HUES6 (cell line): Measurements from ENCODE around the gene SDF4.
"Not testable (repeated sequence)": the region's sequence is repeated elsewhere in the genome, so short reads cannot be mapped to it uniquely, and the experiment has no call there.

Experiments
- H3K27ac ChIP-seq: 2 replicates; pipeline ENCODE4 v1.7.0; 2013; ENCODE audit warnings: low read depth, mild to moderate bottlenecking, low read length, inconsistent platforms
- H3K27me3 ChIP-seq: 2 replicates; pipeline ENCODE4 v1.6.1; 2013; ENCODE audit warnings: low read length; ENCODE audit not compliant: control insufficient read depth, insufficient read depth
- H3K36me3 ChIP-seq: 2 replicates; pipeline ENCODE4 v1.6.1; 2013; ENCODE audit warnings: low read length; ENCODE audit not compliant: control insufficient read depth, insufficient read depth
- H3K4me1 ChIP-seq: 2 replicates; pipeline ENCODE4 v1.6.1; 2013; ENCODE audit warnings: low read length; ENCODE audit not compliant: control insufficient read depth, insufficient read depth
- H3K4me3 ChIP-seq: 2 replicates; pipeline ENCODE4 v1.5.1; 2013; ENCODE audit warnings: low read depth, low read length
- H3K9ac ChIP-seq: one replicate; pipeline ENCODE4 v1.6.1; 2013; ENCODE audit warnings: mild to moderate bottlenecking, low read length
- H3K9me3 ChIP-seq: 2 replicates; pipeline ENCODE4 v1.6.1; 2013; ENCODE audit warnings: low read depth, low read length; ENCODE audit not compliant: control insufficient read depth, insufficient read depth

Gene SDF4

GRCh38 chr1:1179983-1180861 is 51.6 kb downstream of the SDF4 start:
- Histone ChIP-seq H3K9me3 (peaks cover 3% of the 10 kb centered on the region; the same call in 1 of the 2 replicates), H3K4me1 (peaks cover 11% of the 10 kb centered on the region), H3K4me3 (no peak overlapping the region), H3K27ac (no peak overlapping the region), H3K27me3 (peaks cover 12% of the 10 kb centered on the region; the same call in 1 of the 2 replicates), H3K9ac (no peak overlapping the region), H3K36me3 (no peaks in the 10 kb centered on the region)

GRCh38 chr1:1179346-1179982 is 52.3 kb downstream of the SDF4 start:
- H3K4me1 ChIP-seq, result peaks cover 11% of the 10 kb centered on the region
- peaks cover 4% of the 10 kb centered on the region; the same call in 1 of the 2 replicates for H3K9me3 ChIP-seq
- H3K9ac ChIP-seq, result no peak overlapping the region
- H3K36me3 ChIP-seq, result no peaks in the 10 kb centered on the region
- H3K27ac ChIP-seq, result no peak overlapping the region
- peaks cover 12% of the 10 kb centered on the region; the same call in 1 of the 2 replicates for H3K27me3 ChIP-seq
- no peak overlapping the region for H3K4me3 ChIP-seq

- Histone ChIP-seq H3K36me3 (no peaks in the 10 kb centered on the region), H3K27me3 (peaks cover 12% of the 10 kb centered on the region; the same call in 1 of the 2 replicates), H3K4me1 (peaks cover 11% of the 10 kb centered on the region), H3K27ac (no peak overlapping the region), H3K9ac (no peak overlapping the region), H3K9me3 (peaks cover 4% of the 10 kb centered on the region; the same call in 1 of the 2 replicates), H3K4me3 (no peak overlapping the region)
These were observed 52.9 kb downstream of the SDF4 start for GRCh38 chr1:1178794-1179331.

GRCh38 chr1:1177452-1178206 is 54.2 kb downstream of the SDF4 start:
- Histone ChIP-seq H3K9me3 (peaks cover 4% of the 10 kb centered on the region; the same call in 1 of the 2 replicates), H3K4me3 (no peak overlapping the region), H3K27me3 (peaks cover 12% of the 10 kb centered on the region; the same call in 1 of the 2 replicates), H3K27ac (no peak overlapping the region), H3K9ac (no peak overlapping the region), H3K36me3 (no peaks in the 10 kb centered on the region), H3K4me1 (peaks cover 17% of the 10 kb centered on the region)

- Histone ChIP-seq H3K36me3 (no peaks in the 10 kb centered on the region), H3K4me1 (peaks cover 17% of the 10 kb centered on the region), H3K27ac (no peak overlapping the region), H3K4me3 (no peak overlapping the region), H3K9me3 (peaks cover 4% of the 10 kb centered on the region; the same call in 1 of the 2 replicates), H3K9ac (no peak overlapping the region), H3K27me3 (peaks cover 12% of the 10 kb centered on the region; the same call in 1 of the 2 replicates)
These were observed 54.9 kb downstream of the SDF4 start for GRCh38 chr1:1176931-1177330.

- Histone ChIP-seq H3K27me3 (peaks cover 12% of the 10 kb centered on the region; the same call in 1 of the 2 replicates), H3K4me1 (peaks cover 17% of the 10 kb centered on the region)
- H3K9ac ChIP-seq, H3K4me3 ChIP-seq, H3K9me3 ChIP-seq, H3K36me3 ChIP-seq, H3K27ac ChIP-seq: not testable (repeated sequence)
These were observed 55.6 kb downstream of the SDF4 start for GRCh38 chr1:1176063-1176761.

GRCh38 chr1:1175221-1176062 is 56.4 kb downstream of the SDF4 start:
- Histone ChIP-seq H3K36me3 (no peaks in the 10 kb centered on the region), H3K9ac (no peak overlapping the region), H3K4me1 (peaks cover 17% of the 10 kb centered on the region), H3K27me3 (peaks cover 12% of the 10 kb centered on the region; the same call in 1 of the 2 replicates), H3K4me3 (no peak overlapping the region), H3K27ac (no peak overlapping the region), H3K9me3 (peaks cover 4% of the 10 kb centered on the region; the same call in 1 of the 2 replicates)

- H3K27ac ChIP-seq, result no peak within 1 kb of the TSS
- no peaks in the 10 kb centered on the region for H3K36me3 ChIP-seq
- peaks cover 25% of the 10 kb centered on the region for H3K4me1 ChIP-seq
- H3K4me3 ChIP-seq, result peak within 1 kb of the TSS; percentile 8; the same call in 1 of the 2 replicates
- H3K9me3 ChIP-seq, result peaks cover 4% of the 10 kb centered on the region; the same call in 1 of the 2 replicates
- H3K27me3 ChIP-seq, result peaks cover 12% of the 10 kb centered on the region; the same call in 1 of the 2 replicates
- H3K9ac ChIP-seq, result no peak within 1 kb of the TSS
These were observed 57.9 kb downstream of the SDF4 start, which contains the start of gene TTLL10 for GRCh38 chr1:1173793-1174415. Gene TTLL10 (plus strand): TSS chr1:1173880. CDS start chr1:1179216, 5,336 bp downstream.

GRCh38 chr1:1173061-1173792 is 58.6 kb downstream of the SDF4 start:
- Histone ChIP-seq H3K4me1 (peaks cover 25% of the 10 kb centered on the region), H3K9ac (no peak overlapping the region), H3K27ac (no peak overlapping the region), H3K36me3 (no peaks in the 10 kb centered on the region), H3K27me3 (peaks cover 12% of the 10 kb centered on the region; the same call in 1 of the 2 replicates), H3K9me3 (peaks cover 4% of the 10 kb centered on the region; the same call in 1 of the 2 replicates), H3K4me3 (0 out of 2 replicates have a peak overlapping the region, but pooled peaks have one; percentile 8)
